KMS-11 (cell line): ENCODE results near the gene PCID2.

ENCODE experiments used
- H2AFZ ChIP-seq: fragments of 200-600 bp; sonication (generic); 2 replicates; pipeline ENCODE4 v1.6.1; 2016; ENCODE audit warnings: antibody characterized with exemption, mixed run types, low read depth
- H3K27ac ChIP-seq: fragments of 200-600 bp; sonication (generic); 2 replicates; pipeline ENCODE4 v1.6.1; 2016; ENCODE audit warnings: mild to moderate bottlenecking, mixed run types
- H3K27me3 ChIP-seq: fragments of 200-600 bp; sonication (generic); 2 replicates; pipeline ENCODE4 v1.6.1; 2017; ENCODE audit warnings: mild to moderate bottlenecking, low read depth, mixed run types, moderate library complexity; ENCODE audit not compliant: insufficient read depth
- H3K36me3 ChIP-seq: fragments of 200-600 bp; sonication (generic); 2 replicates; pipeline ENCODE4 v1.6.1; 2017; ENCODE audit warnings: mild to moderate bottlenecking, mixed run types; ENCODE audit not compliant: insufficient read depth
- H3K4me1 ChIP-seq: fragments of 200-600 bp; sonication (generic); 2 replicates; pipeline ENCODE4 v1.6.1; 2016; ENCODE audit warnings: mild to moderate bottlenecking, low read depth, mixed run types; ENCODE audit not compliant: poor library complexity, severe bottlenecking
- H3K4me2 ChIP-seq: fragments of 200-600 bp; sonication (generic); 2 replicates; pipeline ENCODE4 v1.7.0; 2016; ENCODE audit warnings: mild to moderate bottlenecking, mixed run types
- H3K4me3 ChIP-seq: fragments of 200-600 bp; sonication (generic); IDR thresholded peaks from 2 replicates; pipeline ENCODE4 v1.6.1; 2017; ENCODE audit warnings: low read depth, low read length, mixed read lengths; ENCODE audit not compliant: insufficient read depth
- H3K79me2 ChIP-seq: fragments of 200-600 bp; sonication (generic); 2 replicates; pipeline ENCODE4 v1.6.1; 2016; ENCODE audit warnings: low read depth, mixed run types; ENCODE audit not compliant: insufficient read depth
- H3K9ac ChIP-seq: fragments of 200-600 bp; sonication (generic); 2 replicates; pipeline ENCODE4 v1.6.1; 2016; ENCODE audit warnings: mild to moderate bottlenecking, mixed run types
- H4K20me1 ChIP-seq: fragments of 200-600 bp; sonication (generic); 2 replicates; pipeline ENCODE4 v1.6.1; 2016; ENCODE audit warnings: mild to moderate bottlenecking, mixed run types; ENCODE audit not compliant: insufficient read depth
- CTCF ChIP-seq: fragments of 200-600 bp; sonication (generic); conservative IDR thresholded peaks from 2 replicates; pipeline ENCODE4 v1.6.1; 2017; ENCODE audit warnings: low read depth, mild to moderate bottlenecking, antibody characterized with exemption, low read length, moderate library complexity, mixed read lengths

PCID2 gene

GRCh38 chr13:113140677-113141600 lies 67.5 kb downstream of the PCID2 start:
- Histone ChIP-seq H3K4me3 (no peak overlapping the region), H3K4me2 (no peak overlapping the region), H3K9ac (no peak overlapping the region), H4K20me1 (no peaks in the 10 kb centered on the region), H3K27ac (no peak overlapping the region), H3K27me3 (no peaks in the 10 kb centered on the region), H3K4me1 (no peaks in the 10 kb centered on the region), H3K79me2 (no peaks in the 10 kb centered on the region), H3K36me3 (no peaks in the 10 kb centered on the region), H2AFZ (no peak overlapping the region)
- no peak for TF ChIP-seq CTCF

GRCh38 chr13:113139577-113139976 lies 68.9 kb downstream of the PCID2 start:
- Histone ChIP-seq H3K4me1 (no peaks in the 10 kb centered on the region), H3K4me2 (no peak overlapping the region), H2AFZ (no peak overlapping the region), H3K79me2 (no peaks in the 10 kb centered on the region), H3K36me3 (no peaks in the 10 kb centered on the region), H3K27me3 (no peaks in the 10 kb centered on the region), H4K20me1 (no peaks in the 10 kb centered on the region), H3K9ac (no peak overlapping the region), H3K27ac (no peak overlapping the region), H3K4me3 (no peak overlapping the region)
- TF ChIP-seq CTCF, result no peak

- Histone ChIP-seq H2AFZ (no peak overlapping the region), H3K4me2 (no peak overlapping the region), H3K9ac (no peak overlapping the region), H3K27ac (no peak overlapping the region), H4K20me1 (no peaks in the 10 kb centered on the region), H3K4me1 (no peaks in the 10 kb centered on the region), H3K36me3 (no peaks in the 10 kb centered on the region), H3K27me3 (no peaks in the 10 kb centered on the region), H3K4me3 (no peak overlapping the region), H3K79me2 (no peaks in the 10 kb centered on the region)
- no peak for TF ChIP-seq CTCF
These were observed 69.5 kb downstream of the PCID2 start for GRCh38 chr13:113138792-113139551.

- Histone ChIP-seq H3K27me3 (no peaks in the 10 kb centered on the region), H2AFZ (no peak overlapping the region), H4K20me1 (no peaks in the 10 kb centered on the region), H3K27ac (no peak overlapping the region), H3K4me2 (no peak overlapping the region), H3K4me3 (no peak overlapping the region), H3K79me2 (no peaks in the 10 kb centered on the region), H3K4me1 (no peaks in the 10 kb centered on the region), H3K36me3 (no peaks in the 10 kb centered on the region), H3K9ac (no peak overlapping the region)
- no peak for TF ChIP-seq CTCF
These were observed 70.7 kb downstream of the PCID2 start for GRCh38 chr13:113137691-113138298.
